Ascending aorta (tissue), 2 donors: ENCODE results near the gene AK5. TPM values are rescaled to one million over a fixed set of nuclear protein-coding genes. Genes with fewer than 3 reads are reported as not detected.
"Not testable (repeated sequence)": the region's sequence is repeated elsewhere in the genome, so short reads cannot be mapped to it uniquely, and the experiment has no call there.

ENCODE experiments used
- DNase-seq, 2 donors: peaks; one replicate each; pipeline ENCODE4 v3.0.0-alpha.2; 2019; ENCODE audit warnings: low spot score in 2 of 2
- H3K27ac ChIP-seq, 2 donors: fragments of 200-600 bp; sonication (generic); one replicate each; pipeline ENCODE4 v1.5.1; 2016 to 2017; ENCODE audit warnings: mild to moderate bottlenecking in 1 of 2
- H3K27me3 ChIP-seq: fragments of 200-600 bp; sonication (generic); one replicate; pipeline ENCODE4 v1.5.1; 2017
- H3K36me3 ChIP-seq, 2 donors: fragments of 200-600 bp; sonication (generic); one replicate each; pipeline ENCODE4 v1.5.1; 2016
- H3K4me1 ChIP-seq, 2 donors: fragments of 200-600 bp; sonication (generic); one replicate each; pipeline ENCODE4 v1.5.1; 2016 to 2017; ENCODE audit warnings: mild to moderate bottlenecking in 1 of 2
- H3K4me3 ChIP-seq, 2 donors: fragments of 200-600 bp; sonication (generic); one replicate each; pipeline ENCODE4 v1.5.1; 2016 to 2017; ENCODE audit warnings: mild to moderate bottlenecking in 1 of 2
- H3K9me3 ChIP-seq, 2 donors: fragments of 200-600 bp; sonication (generic); one replicate each; pipeline ENCODE4 v1.5.1; 2016
- intact Hi-C: fragments of 100-400 bp; cut with DNase I; formaldehyde crosslinking; loops from one replicate; pipeline ENCODE4 v1.15.1; 2023
- total RNA-seq: library from RNA; depleted of rRNA; stranded (reverse); fragments of >200 nt; gene quantifications from one replicate; pipeline ENCODE4 v1.1.0, GENCODE V29; 2016
- TF ChIP-seq, protein P1 (sequence below), 3 experiments: fragments of 200-600 bp in 2 of 3; fragments of 450-650 bp in 1 of 3; sonication (generic) in 2 of 3; IDR thresholded peaks; one replicate each; pipeline ENCODE4 v1.5.1; 2016 to 2019; ENCODE audit warnings: antibody characterized with exemption in 3 of 3, mild to moderate bottlenecking in 1 of 3, moderate library complexity in 1 of 3

AK5 gene
- total RNA-seq, 1 donor from 2014 or later = not detected

DNA sequence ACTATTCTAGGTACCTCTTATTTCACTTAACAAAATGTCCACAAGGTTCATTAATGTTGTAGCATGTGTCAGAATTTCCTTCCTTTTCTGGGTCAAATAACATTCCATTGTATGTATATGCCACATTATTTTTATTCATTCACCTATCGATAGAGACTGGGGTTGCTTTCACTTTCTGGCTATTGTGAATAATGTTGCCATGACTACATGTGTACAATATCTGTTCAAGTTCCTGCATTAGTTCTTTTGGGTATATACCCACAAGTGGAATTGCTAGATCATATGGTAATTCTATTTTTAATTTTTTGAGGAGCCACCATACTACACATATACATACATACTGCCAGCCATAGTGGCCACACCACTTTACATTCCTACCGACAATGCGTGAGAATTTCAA lies 242.2 kb downstream of the AK5 start:
- TF ChIP-seq, protein P1, sequence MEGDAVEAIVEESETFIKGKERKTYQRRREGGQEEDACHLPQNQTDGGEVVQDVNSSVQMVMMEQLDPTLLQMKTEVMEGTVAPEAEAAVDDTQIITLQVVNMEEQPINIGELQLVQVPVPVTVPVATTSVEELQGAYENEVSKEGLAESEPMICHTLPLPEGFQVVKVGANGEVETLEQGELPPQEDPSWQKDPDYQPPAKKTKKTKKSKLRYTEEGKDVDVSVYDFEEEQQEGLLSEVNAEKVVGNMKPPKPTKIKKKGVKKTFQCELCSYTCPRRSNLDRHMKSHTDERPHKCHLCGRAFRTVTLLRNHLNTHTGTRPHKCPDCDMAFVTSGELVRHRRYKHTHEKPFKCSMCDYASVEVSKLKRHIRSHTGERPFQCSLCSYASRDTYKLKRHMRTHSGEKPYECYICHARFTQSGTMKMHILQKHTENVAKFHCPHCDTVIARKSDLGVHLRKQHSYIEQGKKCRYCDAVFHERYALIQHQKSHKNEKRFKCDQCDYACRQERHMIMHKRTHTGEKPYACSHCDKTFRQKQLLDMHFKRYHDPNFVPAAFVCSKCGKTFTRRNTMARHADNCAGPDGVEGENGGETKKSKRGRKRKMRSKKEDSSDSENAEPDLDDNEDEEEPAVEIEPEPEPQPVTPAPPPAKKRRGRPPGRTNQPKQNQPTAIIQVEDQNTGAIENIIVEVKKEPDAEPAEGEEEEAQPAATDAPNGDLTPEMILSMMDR (IDR thresholded peaks at IDR 0.05) = no peak
- Histone ChIP-seq H3K36me3 (no peaks in the 10 kb centered on the region), H3K9me3 (no peaks in the 10 kb centered on the region), H3K4me1 (no peaks in the 10 kb centered on the region), H3K4me3 (no peak overlapping the region), H3K27ac (no peak overlapping the region), H3K27me3 (no peaks in the 10 kb centered on the region)
- intact Hi-C loops = no loop called here
- DNase-seq = no peak

DNA sequence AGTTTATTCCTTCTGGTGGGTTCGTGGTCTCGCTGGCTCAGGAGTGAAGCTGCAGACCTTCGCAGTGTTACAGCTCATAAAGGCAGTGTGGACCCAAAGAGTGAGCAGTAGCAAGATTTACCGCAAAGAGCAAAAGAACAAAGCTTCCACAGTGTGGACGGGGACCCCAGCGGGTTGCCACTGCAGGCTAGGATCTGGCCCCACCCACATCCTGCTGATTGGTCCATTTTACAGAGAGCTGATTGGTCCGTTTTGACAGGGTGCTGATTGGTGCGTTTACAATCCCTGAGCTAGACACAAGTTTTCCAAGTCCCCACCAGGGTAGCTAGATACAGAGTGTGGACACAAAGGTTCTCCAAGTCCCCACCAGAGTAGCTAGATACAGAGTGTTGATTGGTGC lies 249.3 kb downstream of the AK5 start:
- intact Hi-C loops = loop anchor here (5.0 to 10.0 kb wide), 2 partner anchors 306 to 384 kb away; no protein-coding TSS in a partner anchor
- DNase-seq, H3K9me3 ChIP-seq, H3K4me3 ChIP-seq, H3K36me3 ChIP-seq, H3K27ac ChIP-seq, H3K27me3 ChIP-seq, H3K4me1 ChIP-seq: not testable (repeated sequence)

DNA sequence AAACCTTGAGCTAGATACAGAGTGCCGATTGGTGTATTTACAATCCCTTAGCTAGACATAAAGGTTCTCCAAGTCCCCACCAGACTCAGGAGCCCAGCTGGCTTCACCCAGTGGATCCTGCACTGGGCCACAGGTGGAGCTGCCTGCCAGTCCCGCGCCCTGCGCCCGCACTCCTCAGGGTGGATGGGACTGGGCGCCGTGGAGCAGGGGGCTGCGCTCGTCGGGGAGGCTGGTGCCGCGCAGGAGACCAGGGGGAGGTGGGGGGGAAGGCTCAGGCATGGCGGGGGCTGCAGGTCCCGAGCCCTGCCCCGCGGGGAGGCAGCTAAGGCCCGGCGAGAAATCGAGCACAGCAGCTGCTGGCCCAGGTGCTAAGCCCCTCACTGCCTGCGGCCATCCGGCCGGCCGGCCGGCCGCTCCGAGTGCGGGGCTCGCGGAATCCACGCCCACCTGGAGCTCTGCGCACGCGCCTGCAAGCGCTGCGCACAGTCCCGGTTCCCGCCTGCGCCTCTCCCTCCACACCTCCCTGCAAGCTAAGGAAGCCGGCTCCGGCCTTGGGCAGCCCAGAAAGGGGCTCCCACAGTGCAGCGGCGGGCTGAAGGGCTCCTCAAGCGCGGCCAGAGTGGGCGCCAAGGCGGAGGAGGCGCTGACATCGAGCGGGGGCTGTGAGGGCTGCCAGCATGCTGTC lies 249.9 kb downstream of the AK5 start:
- not testable (repeated sequence) for H3K9me3 ChIP-seq, H3K27me3 ChIP-seq, H3K4me3 ChIP-seq, DNase-seq, H3K36me3 ChIP-seq, H3K4me1 ChIP-seq, H3K27ac ChIP-seq
- intact Hi-C loops = loop anchor here (5.0 to 10.0 kb wide), 2 partner anchors 307 to 384 kb away; no protein-coding TSS in a partner anchor

DNA sequence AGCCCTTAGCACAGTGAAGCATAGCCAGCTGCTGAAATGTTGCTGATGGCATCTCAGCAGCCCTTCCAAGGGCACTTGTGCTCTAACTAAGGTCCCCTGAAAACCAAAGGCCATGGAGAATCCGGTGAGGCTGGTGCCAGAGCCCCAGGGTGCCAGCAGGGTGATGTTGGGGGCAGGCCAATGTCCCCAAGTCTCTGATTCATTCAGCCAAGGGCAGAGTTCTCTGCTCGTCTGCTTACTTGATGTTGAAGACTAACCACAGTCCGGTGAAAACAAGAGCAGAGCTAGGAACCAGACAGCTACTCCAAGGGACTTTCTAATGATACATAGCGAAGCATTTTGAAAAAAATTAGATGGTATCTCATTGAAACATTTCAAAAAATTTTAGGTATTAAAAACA lies 250.8 kb downstream of the AK5 start:
- no peaks in the 10 kb centered on the region for H3K4me1 ChIP-seq
- no peaks in the 10 kb centered on the region for H3K36me3 ChIP-seq
- no peak overlapping the region for H3K27ac ChIP-seq
- no peak overlapping the region for H3K4me3 ChIP-seq
- intact Hi-C loops = loop anchor here (5.0 to 10.0 kb wide), 2 partner anchors 308 to 385 kb away; no protein-coding TSS in a partner anchor
- TF ChIP-seq, protein P1 (IDR thresholded peaks at IDR 0.05) = no peak
- no peaks in the 10 kb centered on the region for H3K9me3 ChIP-seq
- DNase-seq = no peak
- no peaks in the 10 kb centered on the region for H3K27me3 ChIP-seq

DNA sequence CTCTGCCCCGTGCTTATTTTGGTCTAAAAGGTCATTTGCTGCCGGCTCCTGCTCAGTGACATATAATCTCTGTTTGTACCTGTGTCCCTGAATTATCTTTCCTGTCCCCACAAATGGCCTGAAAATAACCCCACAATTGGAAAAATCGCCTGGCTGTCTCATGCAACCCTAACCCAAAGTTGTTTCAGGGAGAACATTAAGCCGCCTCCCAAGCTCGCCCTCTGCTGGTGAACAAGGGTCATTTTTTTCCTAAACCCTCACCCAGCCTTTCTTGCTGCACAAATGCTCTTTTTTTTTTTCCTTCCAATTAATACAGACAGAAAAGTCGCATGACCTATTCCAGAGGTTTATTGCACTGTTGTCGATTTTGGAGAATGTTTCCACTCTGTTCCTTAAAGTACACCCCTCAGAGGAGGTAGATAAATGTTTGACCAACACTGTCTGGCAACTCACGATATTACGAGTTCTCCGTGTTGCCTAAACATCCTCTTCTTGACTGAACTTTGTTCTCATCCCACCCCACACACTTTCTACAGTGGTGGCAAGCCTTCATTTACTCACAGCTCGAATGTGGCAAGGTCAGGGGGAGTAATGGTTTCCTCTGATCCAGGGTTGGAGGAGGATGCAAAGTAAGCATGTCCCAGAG lies 252.0 kb downstream of the AK5 start:
- no peaks in the 10 kb centered on the region for H3K36me3 ChIP-seq
- H3K27ac ChIP-seq = no peak overlapping the region
- TF ChIP-seq, protein P1 (IDR thresholded peaks at IDR 0.05) = peak; percentile 43 to 83 (median 80)
- no peaks in the 10 kb centered on the region for H3K4me1 ChIP-seq
- H3K4me3 ChIP-seq = no peak overlapping the region
- intact Hi-C loops = loop anchor here (5.0 to 10.0 kb wide), 2 partner anchors 309 to 386 kb away; no protein-coding TSS in a partner anchor
- no peaks in the 10 kb centered on the region for H3K9me3 ChIP-seq
- DNase-seq = no peak
- H3K27me3 ChIP-seq = no peaks in the 10 kb centered on the region

DNA sequence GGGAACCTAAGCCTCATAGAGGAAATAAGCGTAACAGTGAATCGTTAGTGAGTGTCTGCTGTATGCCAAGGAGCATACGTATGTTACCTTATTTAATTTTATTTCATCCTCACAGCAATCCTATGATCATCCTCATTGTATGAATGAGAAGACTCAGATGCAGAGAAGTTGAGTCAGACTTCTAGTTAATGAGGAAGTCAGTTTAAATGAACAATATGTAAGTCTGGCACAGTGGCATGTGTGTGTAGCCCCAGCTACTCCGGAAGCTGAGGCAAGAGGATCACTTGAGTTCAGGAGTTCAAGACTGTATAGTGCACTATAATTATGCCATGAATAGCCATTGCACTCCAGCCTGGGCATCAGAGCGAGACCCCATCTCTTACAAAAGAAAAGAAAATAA lies 252.6 kb downstream of the AK5 start:
- intact Hi-C loops = loop anchor here (5.0 to 10.0 kb wide), 2 partner anchors 310 to 387 kb away; no protein-coding TSS in a partner anchor
- Histone ChIP-seq H3K27me3 (no peaks in the 10 kb centered on the region), H3K4me3 (no peak overlapping the region)

More for the DNA sequence above, 252.6 kb downstream of the AK5 start:
- no peak overlapping the region for H3K27ac ChIP-seq
- DNase-seq = no peak
- TF ChIP-seq, protein P1 (IDR thresholded peaks at IDR 0.05) = no peak
- H3K4me1 ChIP-seq = peaks cover 0 to 2% of the 10 kb centered on the region in 2 donors
- no peaks in the 10 kb centered on the region for H3K36me3 ChIP-seq
- no peaks in the 10 kb centered on the region for H3K9me3 ChIP-seq
